HG02938 (cell line): ENCODE data around the gene PIGP.
"Not testable (repeated sequence)": the region's sequence is repeated elsewhere in the genome, so short reads cannot be mapped to it uniquely, and the experiment has no call there.

ENCODE experiments used
- ATAC-seq: cut with Tn5 transposase; IDR thresholded peaks from one replicate; pipeline ENCODE4 v1.9.1; 2021; ENCODE audit warnings: mild to moderate bottlenecking, moderate library complexity; ENCODE audit not compliant: unreplicated experiment

The PIGP gene

DNA sequence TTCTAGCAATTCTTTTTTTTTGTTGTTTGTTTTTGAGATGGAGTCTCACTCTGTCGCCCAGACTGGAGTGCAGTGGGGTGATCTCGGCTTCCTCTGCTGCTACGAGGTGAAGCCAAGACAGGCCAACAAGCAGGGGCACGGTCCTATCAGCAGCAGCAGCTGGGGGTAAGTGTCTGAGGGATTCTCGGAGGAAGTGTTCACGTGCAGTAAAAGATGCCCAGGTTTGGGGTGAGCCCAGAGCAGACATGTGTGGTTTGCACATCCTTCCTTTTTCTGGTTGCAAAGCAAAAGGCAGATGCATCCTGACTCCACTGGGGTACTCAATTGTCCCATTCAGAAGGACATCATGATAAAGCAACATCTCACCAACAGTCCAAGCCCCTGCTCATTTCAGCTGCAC is 27.7 kb downstream of the PIGP start:
- no peak for ATAC-seq

- no peak for ATAC-seq
Observed at GRCh38 chr21:37044643-37045042, 28.2 kb downstream of the PIGP start.

DNA sequence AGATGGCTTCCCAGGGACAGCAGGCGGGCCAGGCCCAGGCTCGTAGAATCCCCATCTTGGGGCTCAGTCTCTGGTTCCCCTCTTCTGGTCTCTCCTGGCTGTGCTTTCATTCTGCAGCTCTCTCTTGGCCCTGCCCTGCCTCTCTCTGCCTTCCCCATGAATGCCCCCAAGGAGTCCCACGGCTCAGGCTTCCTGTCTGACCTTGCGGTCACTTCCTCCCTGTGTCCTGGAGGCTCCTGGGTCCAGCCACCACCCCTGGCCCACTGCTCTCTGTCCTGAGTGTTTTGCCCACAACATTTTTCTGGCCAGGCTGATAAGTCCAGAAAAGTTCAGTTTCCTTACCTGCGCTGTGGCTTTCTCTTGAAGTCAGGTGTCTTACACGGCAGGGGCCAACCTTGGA is 29.1 kb downstream of the PIGP start:
- no peak for ATAC-seq

DNA sequence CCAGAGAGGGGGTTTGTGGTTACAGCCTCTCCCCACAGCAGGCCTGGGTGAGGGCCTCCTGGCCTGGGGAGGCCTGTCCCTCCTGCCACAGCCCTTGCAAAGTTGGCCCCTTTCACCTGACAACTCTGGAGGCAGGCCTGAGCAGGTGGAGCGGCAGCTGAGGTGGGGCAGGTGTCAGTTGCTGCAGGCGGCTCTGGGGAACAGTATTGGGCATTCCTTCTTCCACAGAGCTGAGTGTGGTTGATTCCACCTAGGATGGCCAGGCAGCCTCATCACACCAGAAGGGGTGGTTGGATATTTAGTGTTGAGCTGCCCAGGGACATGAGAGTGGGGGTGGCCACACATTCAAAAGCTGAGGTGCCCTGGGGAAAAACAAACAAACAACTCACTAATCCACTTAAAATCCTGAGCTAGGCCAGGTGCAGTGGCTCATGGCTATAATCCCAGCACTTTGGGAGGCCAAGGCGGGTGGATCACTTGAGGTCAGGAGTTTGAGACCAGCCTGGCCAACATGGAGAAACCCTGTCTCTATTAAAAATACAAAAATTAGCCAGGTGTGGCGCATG is 31.1 kb downstream of the PIGP start:
- ATAC-seq = no peak

DNA sequence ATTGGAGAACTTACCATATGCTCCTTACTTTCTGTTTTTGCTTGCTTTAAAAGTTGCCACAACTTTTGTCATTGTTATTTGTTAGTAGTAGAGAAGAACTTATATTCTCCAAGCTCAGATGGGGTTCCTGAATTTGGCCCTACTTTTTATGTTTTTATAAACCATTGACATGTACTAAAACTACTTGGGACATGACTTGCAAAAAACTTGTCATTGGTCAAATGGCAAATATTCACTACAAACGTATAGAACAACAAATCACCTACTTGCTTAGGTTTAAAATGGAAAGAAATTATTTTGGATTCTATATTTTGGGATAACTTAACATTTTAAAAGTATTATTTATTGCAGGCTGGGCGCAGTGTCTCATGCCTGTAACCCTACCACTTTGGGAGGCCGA is 32.7 kb downstream of the PIGP start:
- no peak for ATAC-seq

- no peak for ATAC-seq
Observed at GRCh38 chr21:37039411-37040075, 33.3 kb downstream of the PIGP start.

- no peak for ATAC-seq
Observed at GRCh38 chr21:37036177-37036576, 36.7 kb downstream of the PIGP start.

- ATAC-seq = not testable (repeated sequence)
Observed at GRCh38 chr21:37034394-37034793, 38.5 kb downstream of the PIGP start.

DNA sequence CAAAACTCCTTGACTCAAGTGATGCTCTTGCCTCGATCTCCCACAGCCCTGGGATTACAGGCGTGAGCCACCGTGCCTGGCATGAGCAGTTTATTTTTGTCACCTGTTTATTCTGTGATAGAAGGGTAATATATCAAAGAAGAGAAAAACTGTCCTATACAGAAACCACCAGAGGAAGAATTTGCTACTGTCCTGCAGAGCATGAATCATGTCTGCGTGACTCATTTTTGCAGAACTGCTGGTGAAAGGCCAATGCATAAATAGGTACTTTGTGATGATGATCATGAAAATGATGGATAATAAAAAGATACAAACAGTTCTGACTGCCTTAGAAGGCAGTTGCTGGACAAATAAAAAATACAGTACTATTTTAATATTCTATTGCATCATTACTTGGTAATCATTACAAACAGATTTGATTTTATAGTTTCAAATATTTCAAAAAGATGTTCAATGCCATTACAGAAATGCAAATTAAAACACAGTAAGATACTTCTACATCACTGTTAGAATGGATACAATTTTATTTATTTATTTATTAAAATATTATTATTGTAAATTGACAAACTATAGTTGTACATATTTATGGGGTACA is 39.9 kb downstream of the PIGP start:
- ATAC-seq = no peak

DNA sequence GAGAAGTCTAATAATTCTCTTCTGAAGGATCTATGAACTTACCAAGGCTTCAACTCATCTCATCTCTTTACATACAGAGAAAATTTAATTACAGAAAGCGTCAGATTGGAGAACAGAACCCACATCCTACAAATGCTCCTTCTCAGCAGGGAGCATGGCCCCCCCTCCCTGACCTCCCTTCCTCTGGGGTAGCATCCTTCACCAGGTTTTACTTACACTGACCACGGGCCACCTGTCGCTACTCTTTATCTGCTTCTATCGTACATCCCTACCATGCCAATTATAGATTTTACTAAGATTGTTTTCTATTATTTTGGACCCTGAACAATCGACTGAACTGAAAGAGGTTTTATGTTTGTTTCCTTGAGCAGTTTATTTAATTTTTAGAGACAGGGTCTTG is 40.6 kb downstream of the PIGP start:
- ATAC-seq = no peak

GRCh38 chr21:37030864-37031263 is 42.0 kb downstream of the PIGP start:
- no peak for ATAC-seq

- no peak for ATAC-seq
Observed at GRCh38 chr21:37028570-37028969, 44.3 kb downstream of the PIGP start.

GRCh38 chr21:37026499-37026898 is 46.4 kb downstream of the PIGP start:
- ATAC-seq = no peak

DNA sequence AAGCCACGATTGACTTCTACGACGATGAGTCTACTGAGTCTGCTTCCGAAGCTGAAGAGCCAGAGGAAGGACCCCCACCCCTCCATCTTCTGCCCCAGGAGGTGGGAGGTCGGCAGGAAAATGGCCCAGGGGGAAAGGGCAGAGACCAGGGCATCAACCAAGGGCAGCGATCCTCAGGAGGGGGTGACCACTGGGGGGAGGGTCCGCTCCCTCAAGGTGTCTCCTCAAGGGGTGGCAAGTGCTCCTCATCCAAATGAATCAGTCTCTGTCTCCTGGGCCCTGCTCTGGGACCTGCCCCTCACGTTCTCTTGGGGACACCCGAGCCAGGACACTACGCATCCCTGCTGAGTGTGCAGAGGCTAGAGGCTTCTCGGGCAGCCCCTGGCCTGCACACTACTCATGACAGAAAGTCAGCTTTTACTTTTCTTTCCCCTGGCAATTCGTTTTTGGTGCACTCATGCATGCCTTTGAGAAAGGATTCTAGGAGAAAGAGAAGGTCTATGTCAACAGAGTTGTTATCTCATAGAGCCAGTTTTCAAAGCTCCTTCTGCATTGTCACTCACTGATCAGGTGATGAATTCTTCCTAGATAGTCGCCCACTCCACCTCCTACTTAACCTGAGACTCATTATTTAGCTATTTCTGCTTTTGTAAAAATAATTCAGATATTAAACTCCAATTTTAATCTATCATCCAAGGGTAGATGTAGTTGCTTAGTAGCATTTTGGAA is 54.8 kb downstream of the PIGP start:
- no peak for ATAC-seq
